WTC11 (cell line): Measurements from ENCODE around the gene LRRC23. TPM values are rescaled to one million over a fixed set of nuclear protein-coding genes. Genes with fewer than 3 reads are reported as not detected.
A peak's percentile ranks its signal among the peaks of the same experiment; 100 is the strongest.

Experiments
- ATAC-seq: fragments of 200-7000 bp; cut with Tn5 transposase; 2 replicates; pipeline ENCODE4 v1.10.0; 2021; ENCODE audit warnings: mild to moderate bottlenecking, moderate library complexity
- CTCF ChIA-PET: fragments of 300-600 bp; sonication (Branson Sonifier 250); formaldehyde crosslinking; loops from one replicate; lab custom pipeline; 2021; ENCODE audit warnings: antibody characterized with exemption; lab: Charles Lee
- POLR2A ChIA-PET: fragments of 350-600 bp; sonication (Branson Sonifier 250); formaldehyde crosslinking; loops from one replicate; lab custom pipeline; 2021; ENCODE audit warnings: antibody characterized with exemption; lab: Charles Lee
- DNase-seq: peaks from one replicate; pipeline ENCODE4 v3.0.0; 2021; ENCODE audit warnings: low spot score
- H3K27ac Mint-ChIP-seq: 2 replicates; pipeline ENCODE4 v1.8.0; 2021; ENCODE audit warnings: mixed read lengths
- H3K27me3 Mint-ChIP-seq: 2 replicates; pipeline ENCODE4 v1.8.0; 2021; ENCODE audit warnings: low read depth, mild to moderate bottlenecking, moderate library complexity, mixed read lengths
- H3K36me3 Mint-ChIP-seq: 2 replicates; pipeline ENCODE4 v1.8.0; 2021; ENCODE audit warnings: mixed read lengths
- H3K4me1 Mint-ChIP-seq: 2 replicates; pipeline ENCODE4 v1.8.0; 2022; ENCODE audit warnings: mixed read lengths
- H3K4me3 Mint-ChIP-seq: 2 replicates; pipeline ENCODE4 v1.8.0; 2021; ENCODE audit warnings: mild to moderate bottlenecking, moderate library complexity, mixed read lengths
- H3K9me3 Mint-ChIP-seq: 2 replicates; pipeline ENCODE4 v1.8.0; 2021; ENCODE audit warnings: mixed read lengths
- AFF4 ChIP-seq: sonication (generic); formaldehyde crosslinking; IDR thresholded peaks from 2 replicates; pipeline ENCODE4 v1.8.1; 2023; ENCODE audit warnings: mild to moderate bottlenecking, missing genetic modification reagents, borderline replicate concordance
- AR ChIP-seq: fragments of 250-450 bp; sonication (Bioruptor Pico); IDR thresholded peaks from 2 replicates; pipeline ENCODE4 v1.9.0; 2021; ENCODE audit warnings: mild to moderate bottlenecking
- ATF1 ChIP-seq: sonication (generic); formaldehyde crosslinking; IDR thresholded peaks from 2 replicates; pipeline ENCODE4 v1.8.1; 2023; ENCODE audit warnings: mild to moderate bottlenecking, moderate library complexity, missing genetic modification reagents
- ATF3 ChIP-seq: sonication (generic); formaldehyde crosslinking; conservative IDR thresholded peaks from 2 replicates; pipeline ENCODE4 v1.8.1; 2022; ENCODE audit warnings: mild to moderate bottlenecking, missing genetic modification reagents
- E2F1 ChIP-seq: sonication (generic); formaldehyde crosslinking; IDR thresholded peaks from 2 replicates; pipeline ENCODE4 v1.8.0; 2022; ENCODE audit warnings: mild to moderate bottlenecking, missing genetic modification reagents
- KAT7 ChIP-seq: sonication (generic); formaldehyde crosslinking; IDR thresholded peaks from 2 replicates; pipeline ENCODE4 v1.8.1; 2023; ENCODE audit warnings: missing genetic modification reagents, mild to moderate bottlenecking, borderline replicate concordance
- MXD4 ChIP-seq: fragments of 250-450 bp; sonication (Bioruptor Pico); IDR thresholded peaks from 2 replicates; pipeline ENCODE4 v1.8.0; 2021; ENCODE audit warnings: mild to moderate bottlenecking, moderate library complexity, borderline replicate concordance
- NFATC4 ChIP-seq: fragments of 250-450 bp; sonication (Bioruptor Pico); IDR thresholded peaks from 2 replicates; pipeline ENCODE4 v1.9.0; 2021; ENCODE audit warnings: mild to moderate bottlenecking
- NFYB ChIP-seq: sonication (generic); formaldehyde crosslinking; conservative IDR thresholded peaks from 2 replicates; pipeline ENCODE4 v1.8.0; 2022; ENCODE audit warnings: low read depth, missing genetic modification reagents
- NR3C1 ChIP-seq: sonication (generic); formaldehyde crosslinking; conservative IDR thresholded peaks from 2 replicates; pipeline ENCODE4 v1.8.1; 2023; ENCODE audit warnings: low read depth, mild to moderate bottlenecking, missing genetic modification reagents
- PREB ChIP-seq: sonication (generic); formaldehyde crosslinking; IDR thresholded peaks from 2 replicates; pipeline ENCODE4 v1.8.1; 2022; ENCODE audit warnings: mild to moderate bottlenecking, missing genetic modification reagents, moderate library complexity, borderline replicate concordance
- RORB ChIP-seq: fragments of 250-450 bp; sonication (Bioruptor Pico); IDR thresholded peaks from 2 replicates; pipeline ENCODE4 v1.9.0; 2021; ENCODE audit warnings: mild to moderate bottlenecking
- ZNF416 ChIP-seq: fragments of 250-450 bp; sonication (Bioruptor Pico); IDR thresholded peaks from 2 replicates; pipeline ENCODE4 v1.9.0; 2021; ENCODE audit warnings: mild to moderate bottlenecking, inconsistent platforms
- ZNF532 ChIP-seq: fragments of 250-450 bp; sonication (Bioruptor Pico); IDR thresholded peaks from 2 replicates; pipeline ENCODE4 v1.9.0; 2021; ENCODE audit warnings: mild to moderate bottlenecking, borderline replicate concordance
- total RNA-seq: library from RNA; stranded (reverse); gene quantifications from 3 replicates; pipeline ENCODE4 v1.2.3, GENCODE V29; 2021
- TF ChIP-seq, protein P1 (sequence below): fragments of 250-450 bp; sonication (Bioruptor Pico); IDR thresholded peaks from 2 replicates; pipeline ENCODE4 v1.9.0; 2021; ENCODE audit warnings: mild to moderate bottlenecking
- TF ChIP-seq, protein P2 (sequence below): sonication (generic); formaldehyde crosslinking; IDR thresholded peaks from 2 replicates; pipeline ENCODE4 v1.8.1; 2023; ENCODE audit warnings: mild to moderate bottlenecking, missing genetic modification reagents
- TF ChIP-seq, protein P3 (sequence below): sonication (generic); formaldehyde crosslinking; IDR thresholded peaks from 2 replicates; pipeline ENCODE4 v1.8.1; 2023; ENCODE audit warnings: mild to moderate bottlenecking, missing genetic modification reagents, moderate library complexity
- TF ChIP-seq, protein P4 (sequence below): fragments of 250-450 bp; sonication (Bioruptor Pico); IDR thresholded peaks from 2 replicates; pipeline ENCODE4 v1.8.0; 2021; ENCODE audit warnings: mild to moderate bottlenecking

The LRRC23 gene
- total RNA-seq, 1 experiment from 2014 or later, result 3.1 TPM

DNA sequence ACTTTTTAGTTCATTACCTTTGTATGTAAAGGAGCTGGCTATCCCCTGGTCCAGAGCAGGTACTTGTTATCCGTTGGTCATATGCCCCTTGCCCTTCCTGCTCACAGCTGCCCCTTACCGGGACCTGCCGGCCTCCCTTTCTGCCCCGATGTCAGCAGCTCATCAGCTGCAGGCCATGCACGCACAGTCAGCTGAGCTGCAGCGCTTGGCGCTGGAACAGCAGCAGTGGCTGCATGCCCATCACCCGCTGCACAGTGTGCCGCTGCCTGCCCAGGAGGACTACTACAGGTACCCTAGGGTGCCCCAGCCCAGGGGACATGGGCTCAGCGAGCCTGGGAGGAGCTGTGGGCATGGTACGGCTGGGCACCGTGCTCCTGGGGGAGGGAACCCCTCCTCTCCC, 36.6 kb downstream of the LRRC23 start:
- POLR2A ChIA-PET, result interaction anchor here (0.8 kb wide), 2 partner anchors 16 to 28 kb away, joined by 3 read pairs; no protein-coding TSS in a partner anchor
- CTCF ChIA-PET, result interaction anchor here (1.1 to 5.5 kb wide), 3 partner anchors 16 to 72 kb away, joined by 4 to 53 read pairs (median 4); partner anchors contain the start of gene SPSB2
- peaks cover 15% of the 10 kb centered on the region for H3K36me3 Mint-ChIP-seq

More for the DNA sequence above, 36.6 kb downstream of the LRRC23 start:
- Mint-ChIP-seq H3K4me3 (no peak overlapping the region), H3K9me3 (no peaks in the 10 kb centered on the region), H3K4me1 (peaks cover 51% of the 10 kb centered on the region), H3K27ac (no peak overlapping the region), H3K27me3 (no peaks in the 10 kb centered on the region)
- DNase-seq (no peak), ATAC-seq (no peak)
- TF ChIP-seq KAT7 (CRISPR knock-in tag), result no peak
- no peak for TF ChIP-seq NR3C1 (CRISPR knock-in tag)
- TF ChIP-seq MXD4, result no peak
- no peak for TF ChIP-seq ATF1 (CRISPR knock-in tag)
- TF ChIP-seq NFATC4 (CRISPR knock-in tag), result peak; percentile 59; the same call in 1 of the 2 replicates
- TF ChIP-seq, protein P1, sequence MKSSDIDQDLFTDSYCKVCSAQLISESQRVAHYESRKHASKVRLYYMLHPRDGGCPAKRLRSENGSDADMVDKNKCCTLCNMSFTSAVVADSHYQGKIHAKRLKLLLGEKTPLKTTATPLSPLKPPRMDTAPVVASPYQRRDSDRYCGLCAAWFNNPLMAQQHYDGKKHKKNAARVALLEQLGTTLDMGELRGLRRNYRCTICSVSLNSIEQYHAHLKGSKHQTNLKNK, result no peak
- TF ChIP-seq ATF3 (CRISPR knock-in tag), result no peak
- TF ChIP-seq, protein P2, sequence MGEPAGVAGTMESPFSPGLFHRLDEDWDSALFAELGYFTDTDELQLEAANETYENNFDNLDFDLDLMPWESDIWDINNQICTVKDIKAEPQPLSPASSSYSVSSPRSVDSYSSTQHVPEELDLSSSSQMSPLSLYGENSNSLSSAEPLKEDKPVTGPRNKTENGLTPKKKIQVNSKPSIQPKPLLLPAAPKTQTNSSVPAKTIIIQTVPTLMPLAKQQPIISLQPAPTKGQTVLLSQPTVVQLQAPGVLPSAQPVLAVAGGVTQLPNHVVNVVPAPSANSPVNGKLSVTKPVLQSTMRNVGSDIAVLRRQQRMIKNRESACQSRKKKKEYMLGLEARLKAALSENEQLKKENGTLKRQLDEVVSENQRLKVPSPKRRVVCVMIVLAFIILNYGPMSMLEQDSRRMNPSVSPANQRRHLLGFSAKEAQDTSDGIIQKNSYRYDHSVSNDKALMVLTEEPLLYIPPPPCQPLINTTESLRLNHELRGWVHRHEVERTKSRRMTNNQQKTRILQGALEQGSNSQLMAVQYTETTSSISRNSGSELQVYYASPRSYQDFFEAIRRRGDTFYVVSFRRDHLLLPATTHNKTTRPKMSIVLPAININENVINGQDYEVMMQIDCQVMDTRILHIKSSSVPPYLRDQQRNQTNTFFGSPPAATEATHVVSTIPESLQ (CRISPR knock-in tag), result no peak
- TF ChIP-seq E2F1 (CRISPR knock-in tag), result no peak
- peak; percentile 8; the same call in 1 of the 2 replicates for TF ChIP-seq RORB (CRISPR knock-in tag)
- TF ChIP-seq, protein P3, sequence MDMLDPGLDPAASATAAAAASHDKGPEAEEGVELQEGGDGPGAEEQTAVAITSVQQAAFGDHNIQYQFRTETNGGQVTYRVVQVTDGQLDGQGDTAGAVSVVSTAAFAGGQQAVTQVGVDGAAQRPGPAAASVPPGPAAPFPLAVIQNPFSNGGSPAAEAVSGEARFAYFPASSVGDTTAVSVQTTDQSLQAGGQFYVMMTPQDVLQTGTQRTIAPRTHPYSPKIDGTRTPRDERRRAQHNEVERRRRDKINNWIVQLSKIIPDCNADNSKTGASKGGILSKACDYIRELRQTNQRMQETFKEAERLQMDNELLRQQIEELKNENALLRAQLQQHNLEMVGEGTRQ (CRISPR knock-in tag), result no peak
- 0 out of 2 replicates have a peak, but pooled peaks have one; percentile 47 for TF ChIP-seq ZNF416 (CRISPR knock-in tag)
- TF ChIP-seq, protein P4, sequence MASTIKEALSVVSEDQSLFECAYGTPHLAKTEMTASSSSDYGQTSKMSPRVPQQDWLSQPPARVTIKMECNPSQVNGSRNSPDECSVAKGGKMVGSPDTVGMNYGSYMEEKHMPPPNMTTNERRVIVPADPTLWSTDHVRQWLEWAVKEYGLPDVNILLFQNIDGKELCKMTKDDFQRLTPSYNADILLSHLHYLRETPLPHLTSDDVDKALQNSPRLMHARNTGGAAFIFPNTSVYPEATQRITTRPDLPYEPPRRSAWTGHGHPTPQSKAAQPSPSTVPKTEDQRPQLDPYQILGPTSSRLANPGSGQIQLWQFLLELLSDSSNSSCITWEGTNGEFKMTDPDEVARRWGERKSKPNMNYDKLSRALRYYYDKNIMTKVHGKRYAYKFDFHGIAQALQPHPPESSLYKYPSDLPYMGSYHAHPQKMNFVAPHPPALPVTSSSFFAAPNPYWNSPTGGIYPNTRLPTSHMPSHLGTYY (CRISPR knock-in tag), result 0 out of 2 replicates have a peak, but pooled peaks have one; percentile 38
- TF ChIP-seq AR, result 0 out of 2 replicates have a peak, but pooled peaks have one; percentile 16
- no peak for TF ChIP-seq NFYB (CRISPR knock-in tag)
- no peak for TF ChIP-seq AFF4 (CRISPR knock-in tag)
- no peak for TF ChIP-seq ZNF532 (CRISPR knock-in tag)
- TF ChIP-seq PREB (CRISPR knock-in tag), result no peak
